Fibroblast of mammary gland (primary cell): Measurements from ENCODE around the gene ASPG.

ENCODE experiments used
- DNase-seq: peaks from one replicate; pipeline ENCODE4 v3.0.0-alpha.2; 2010; ENCODE audit warnings: low read depth
- H3K4me3 ChIP-seq: 2 replicates; pipeline ENCODE4 v1.5.1; 2011; ENCODE audit warnings: low read depth, mild to moderate bottlenecking, low read length, moderate library complexity; ENCODE audit not compliant: control insufficient read depth
- TF ChIP-seq, protein P1 (sequence below): conservative IDR thresholded peaks from 2 replicates; pipeline ENCODE4 v1.5.1; 2011; ENCODE audit warnings: low read depth, low read length, inconsistent platforms; ENCODE audit not compliant: control insufficient read depth, insufficient read depth

The ASPG gene

DNA sequence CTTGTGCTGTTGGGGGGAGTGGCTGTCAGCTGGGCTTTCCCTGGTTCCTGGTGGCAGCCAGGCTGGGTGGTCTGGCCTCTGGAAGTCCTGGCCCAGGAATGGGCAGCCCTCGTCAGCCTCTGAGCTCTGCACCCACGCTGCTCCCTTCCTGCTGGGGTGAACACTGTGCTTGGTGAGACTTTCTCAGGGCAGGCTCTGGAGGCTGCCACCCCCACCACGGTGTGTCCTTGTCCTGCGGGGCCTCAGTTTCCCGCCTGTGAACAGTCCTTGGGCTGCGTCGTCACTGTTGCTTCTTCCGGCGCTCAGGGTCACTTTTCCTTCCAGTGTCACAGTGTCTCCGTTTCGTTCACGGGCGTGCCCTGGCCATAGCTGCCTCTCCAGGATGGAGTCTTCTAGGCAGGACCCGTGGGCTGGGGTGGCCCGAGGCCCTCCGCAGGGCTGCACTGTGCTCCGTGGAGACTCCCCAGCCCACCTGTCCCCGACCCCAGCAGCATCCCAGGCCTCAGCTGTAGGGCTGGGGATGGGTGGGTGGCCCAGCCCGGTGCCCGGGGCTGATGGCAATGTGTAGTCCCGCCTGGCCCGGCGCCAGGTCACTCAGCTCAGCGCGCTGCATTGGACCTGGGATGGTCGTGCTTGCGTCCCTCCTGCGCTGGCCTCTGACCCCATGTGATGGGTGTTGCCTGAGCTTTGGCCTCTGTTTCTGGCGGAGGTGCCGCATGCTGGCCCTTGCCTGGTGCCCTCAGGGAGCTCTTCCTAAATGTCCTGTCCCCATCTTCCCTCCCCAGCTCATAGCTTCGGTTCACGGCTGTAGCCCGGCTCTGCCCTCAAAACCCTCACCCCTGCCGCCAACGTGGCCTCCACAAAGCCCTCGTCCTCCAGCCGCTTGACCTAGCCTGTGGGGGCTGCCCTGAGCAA is 59.7 kb downstream of the ASPG start:
- DNase-seq = no peak
- TF ChIP-seq, protein P1, sequence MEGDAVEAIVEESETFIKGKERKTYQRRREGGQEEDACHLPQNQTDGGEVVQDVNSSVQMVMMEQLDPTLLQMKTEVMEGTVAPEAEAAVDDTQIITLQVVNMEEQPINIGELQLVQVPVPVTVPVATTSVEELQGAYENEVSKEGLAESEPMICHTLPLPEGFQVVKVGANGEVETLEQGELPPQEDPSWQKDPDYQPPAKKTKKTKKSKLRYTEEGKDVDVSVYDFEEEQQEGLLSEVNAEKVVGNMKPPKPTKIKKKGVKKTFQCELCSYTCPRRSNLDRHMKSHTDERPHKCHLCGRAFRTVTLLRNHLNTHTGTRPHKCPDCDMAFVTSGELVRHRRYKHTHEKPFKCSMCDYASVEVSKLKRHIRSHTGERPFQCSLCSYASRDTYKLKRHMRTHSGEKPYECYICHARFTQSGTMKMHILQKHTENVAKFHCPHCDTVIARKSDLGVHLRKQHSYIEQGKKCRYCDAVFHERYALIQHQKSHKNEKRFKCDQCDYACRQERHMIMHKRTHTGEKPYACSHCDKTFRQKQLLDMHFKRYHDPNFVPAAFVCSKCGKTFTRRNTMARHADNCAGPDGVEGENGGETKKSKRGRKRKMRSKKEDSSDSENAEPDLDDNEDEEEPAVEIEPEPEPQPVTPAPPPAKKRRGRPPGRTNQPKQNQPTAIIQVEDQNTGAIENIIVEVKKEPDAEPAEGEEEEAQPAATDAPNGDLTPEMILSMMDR = no peak
- no peak overlapping the region for H3K4me3 ChIP-seq

DNA sequence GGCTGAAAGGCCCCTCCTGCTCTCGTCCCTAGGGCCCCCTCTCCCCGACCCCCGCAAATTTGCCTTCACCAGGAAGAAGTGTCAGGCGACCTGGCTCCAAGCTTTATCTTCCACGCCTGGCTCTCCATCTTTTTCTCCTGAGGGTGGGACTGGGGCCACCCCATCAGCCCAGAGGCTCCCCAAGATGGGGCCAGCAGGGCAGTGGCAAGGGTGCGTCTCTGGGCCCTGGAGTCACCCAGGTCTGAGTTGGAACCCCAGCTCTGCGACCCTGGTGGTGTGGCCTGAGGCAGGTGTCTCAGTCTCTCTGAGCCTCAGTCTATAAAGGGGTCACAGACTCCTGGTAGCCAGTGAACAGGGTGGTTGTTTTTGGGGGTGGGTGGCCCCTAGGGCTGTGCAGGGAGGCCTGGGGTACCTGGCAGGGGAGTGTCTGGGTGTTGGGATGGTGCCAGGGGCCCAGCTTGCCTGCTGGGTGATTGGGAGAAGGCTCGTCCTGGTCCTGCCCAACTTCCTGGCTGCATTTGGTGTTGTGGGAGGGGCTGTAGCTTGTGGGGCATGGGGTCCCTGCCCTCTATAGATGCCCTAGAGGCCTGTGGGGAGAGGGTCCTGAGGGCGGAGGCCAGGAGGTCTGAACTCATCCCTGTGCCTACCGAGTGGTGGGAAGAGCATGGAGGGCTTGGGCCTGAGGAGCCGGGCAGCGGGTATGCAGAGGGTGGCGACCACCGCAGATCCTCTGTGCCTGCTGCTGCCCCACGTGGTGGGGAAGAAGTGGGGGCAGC is 60.5 kb downstream of the ASPG start:
- H3K4me3 ChIP-seq = no peak overlapping the region
- TF ChIP-seq, protein P1 = no peak

DNA sequence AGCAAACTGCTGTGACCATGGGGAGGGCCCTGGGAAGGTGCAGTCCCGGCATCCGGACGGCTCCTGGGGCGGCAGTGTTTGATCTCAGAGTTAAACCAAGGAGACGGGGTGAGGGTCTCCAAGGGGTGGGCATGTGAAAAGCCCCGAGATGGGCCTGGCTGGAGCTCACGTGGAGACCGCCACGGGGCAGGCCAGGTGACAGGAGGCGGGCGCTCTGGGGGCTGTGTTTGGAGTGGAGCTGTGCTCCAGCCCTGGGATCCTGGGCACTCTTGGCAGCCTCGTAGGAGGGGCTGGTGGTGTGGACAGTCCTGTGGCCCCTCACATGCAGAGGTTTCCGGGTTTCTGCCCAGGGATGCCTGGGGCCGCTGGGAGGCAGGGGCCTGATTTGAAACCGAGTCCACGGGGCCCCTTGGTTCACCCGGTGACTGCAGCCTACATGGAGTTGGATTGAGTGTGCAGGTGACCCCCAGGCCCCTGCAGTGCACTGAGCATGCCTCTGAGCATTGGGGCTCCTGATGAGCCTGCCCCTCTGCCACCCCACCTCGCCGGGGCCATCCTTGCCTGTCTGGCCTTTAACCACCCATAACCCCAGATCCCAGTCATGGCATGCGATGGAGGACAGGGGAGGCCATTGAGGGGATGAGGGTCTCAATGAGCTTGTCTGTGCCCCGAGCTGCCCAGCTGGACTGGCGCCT is 61.3 kb downstream of the ASPG start:
- no peak for DNase-seq
- TF ChIP-seq, protein P1 = no peak
- no peak overlapping the region for H3K4me3 ChIP-seq

More for the DNA sequence above, 60.5 kb downstream of the ASPG start:
- no peak for DNase-seq

DNA sequence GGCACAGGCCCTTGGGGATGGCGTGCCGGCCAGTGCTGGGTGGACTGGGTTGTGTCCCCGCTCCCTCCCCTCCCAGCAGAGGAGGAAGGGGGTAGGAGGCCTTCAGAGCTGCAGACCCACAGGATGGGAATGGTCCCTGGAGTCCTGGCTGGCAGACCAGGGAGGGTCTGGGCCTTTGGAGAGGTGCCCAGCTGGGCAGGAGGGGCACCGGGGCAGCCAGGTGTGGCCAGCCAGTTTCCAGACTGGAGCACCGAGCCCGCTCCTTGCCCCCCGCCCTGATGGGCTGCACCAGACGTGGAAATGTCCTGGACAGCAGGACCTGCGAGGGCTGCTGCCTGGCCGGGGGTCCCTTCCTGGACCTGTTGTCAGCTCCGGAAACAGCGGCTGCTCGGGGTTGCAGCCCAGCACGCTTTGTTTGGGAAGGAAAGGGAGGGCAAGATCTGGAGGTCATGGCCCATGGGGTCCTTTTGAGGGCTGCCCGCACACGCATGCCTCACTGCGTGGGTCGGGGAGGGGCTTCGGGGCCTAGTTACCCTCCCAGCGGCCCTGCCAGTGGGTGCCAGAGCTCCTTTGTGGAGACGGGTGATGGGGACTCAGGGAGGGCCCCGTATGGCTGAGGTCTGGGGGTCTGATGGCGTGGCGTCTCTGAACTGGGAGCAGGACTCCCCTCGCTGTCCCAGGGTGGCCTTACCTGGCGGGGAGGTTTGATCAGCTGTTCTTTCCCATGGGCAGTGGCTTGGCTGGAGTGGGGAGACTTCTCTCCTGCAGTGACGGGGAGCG is 62.0 kb downstream of the ASPG start:
- no peak overlapping the region for H3K4me3 ChIP-seq
- no peak for DNase-seq
- TF ChIP-seq, protein P1 = no peak

DNA sequence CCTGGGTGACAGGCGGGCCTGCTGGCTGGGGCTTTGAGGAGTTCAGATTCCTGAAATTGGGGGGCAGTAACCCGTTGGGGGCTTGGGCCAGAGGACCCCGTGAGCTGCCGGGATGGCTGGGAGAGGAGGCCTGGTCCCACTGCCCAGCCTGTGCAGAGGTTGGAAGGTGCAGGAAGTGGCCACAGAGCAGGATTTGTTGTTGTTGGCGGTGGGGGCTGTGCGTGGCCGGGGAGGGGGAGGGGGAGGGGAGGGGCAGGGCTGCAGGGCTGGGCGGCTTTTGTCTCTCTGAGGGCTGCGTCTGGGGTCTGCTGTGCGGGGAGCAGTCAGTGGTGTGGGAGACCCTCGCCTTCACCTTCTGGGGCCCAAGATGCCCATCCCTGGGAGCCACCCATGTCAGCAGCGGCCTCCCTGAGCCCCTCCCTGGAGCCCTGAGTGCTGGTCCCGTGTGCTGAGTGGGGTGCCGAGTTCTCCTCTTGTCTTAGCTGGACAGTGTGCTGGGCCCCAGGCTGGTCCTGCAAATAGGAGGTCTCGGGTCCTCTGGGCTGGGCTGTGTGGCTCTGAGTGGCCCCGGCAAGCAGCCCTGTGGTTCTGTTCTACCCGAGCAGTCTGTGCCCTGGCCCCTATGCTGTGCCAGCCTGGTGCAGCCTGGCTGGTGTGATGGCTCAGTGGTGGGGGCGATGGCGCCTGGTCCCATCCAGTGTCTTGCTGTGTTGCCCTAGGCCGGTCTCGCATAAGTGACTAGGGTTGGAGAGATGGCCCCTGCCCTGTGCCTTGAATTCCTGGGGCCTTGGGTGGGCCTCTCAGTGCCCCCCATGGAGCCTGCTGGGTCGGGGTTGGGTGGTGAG is 63.2 kb downstream of the ASPG start:
- TF ChIP-seq, protein P1 = no peak
- H3K4me3 ChIP-seq = no peak overlapping the region
- DNase-seq = no peak
